Pancreas (tissue), 10 donors: ENCODE results near the gene UTY. TPM values are rescaled to one million over a fixed set of nuclear protein-coding genes. Genes with fewer than 3 reads are reported as not detected.

Source experiments
- ATAC-seq, 4 donors: fragments of 200-7000 bp; cut with Tn5 transposase; one replicate each; pipeline versions ENCODE4 v1.8.0 to v1.9.1; 2020; ENCODE audit warnings: mild to moderate bottlenecking in 4 of 4, moderate library complexity in 4 of 4
- DNase-seq, 6 donors: peaks; one replicate each; pipeline ENCODE4 v3.0.0-alpha.2; 2020
- FAIRE-seq: peaks from 2 replicates; lab custom pipeline; 2012; peaks lifted over from hg19 to GRCh38; lab: Jason Lieb, UNC
- H3K27ac ChIP-seq, 4 donors: fragments of 200-600 bp; sonication (generic); 1 replicate in 3 of 4; 2 replicates in 1 of 4; pipeline versions ENCODE4 v1.5.0 to v1.8.0; 2020
- H3K27me3 ChIP-seq, 4 donors: fragments of 200-600 bp; one replicate each; pipeline ENCODE4 v1.8.0; 2021
- H3K36me3 ChIP-seq, 3 donors: fragments of 200-600 bp; sonication (generic) in 1 of 3; one replicate each; pipeline versions ENCODE4 v1.5.0 to v1.8.0; 2020 to 2021
- H3K4me1 ChIP-seq, 3 donors: fragments of 200-600 bp; one replicate each; pipeline ENCODE4 v1.8.0; 2021
- H3K4me3 ChIP-seq, 4 donors: fragments of 200-600 bp; sonication (generic) in 2 of 4; one replicate each; pipeline versions ENCODE4 v1.5.0 to v1.8.0; 2020 to 2021
- H3K9me3 ChIP-seq, 4 donors: fragments of 200-600 bp; one replicate each; pipeline ENCODE4 v1.8.0; 2021
- CTCF ChIP-seq, 4 donors: fragments of 200-600 bp; sonication (generic) in 3 of 4; IDR thresholded peaks; one replicate each; pipeline versions ENCODE4 v1.5.0 to v1.8.0; 2021; ENCODE audit warnings: antibody characterized with exemption in 4 of 4
- WGBS, 2 donors: extraction: QIAGEN DNeasy Blood & Tissue Kit; methylation state at CpG; one replicate each; pipeline ENCODE4 v1.1.7; 2013; 5-methylcytosine and 5-hydroxymethylcytosine counted together
- intact Hi-C, 3 donors: fragments of 100-400 bp; cut with DNase I; formaldehyde crosslinking; loops; one replicate each; pipeline versions ENCODE4 v1.11.1 to v1.14.2; 2022
- polyA plus RNA-seq, 2 donors: library from polyadenylated mRNA; stranded (reverse); fragments of 200-250 nt; gene quantifications; one replicate each; pipeline ENCODE4 v1.2.3, GENCODE V29; 2013
- total RNA-seq, 6 donors: library from RNA; stranded (reverse); fragmentation: NEBNext Ultra II Directional in 4 of 6; extraction: Animal tissue kit (Norgen Biotek cat#: 25700) in 4 of 6; gene quantifications; one replicate each; pipeline versions ENCODE4 v1.2.1 to v1.2.4, GENCODE V29; 2021 to 2023
- donor health status: healthy with polysubstance abuse.
- donor health status: DM: no; HTN: no; CAD: no; lungs with moderate emphysema.
- donor health status: DM: no; HTN: no; CAD: no.
- donor health status: control.
- donor health status: control.
- donor health status: Bipolar disorder and iron deficiency.
- donor health status: DM: yes; HTN: yes; CAD: no.
- donor health status: DM: no; HTN: no; CAD: no.
- donor health status: DM: no; HTN: no; CAD: no.
- donor health status: DM: yes; HTN: yes; CAD: no.

The UTY gene
- total and polyA plus RNA-seq, 8 donors, result 0.09 to 12.0 (median 2.7) TPM; not detected in 5

DNA sequence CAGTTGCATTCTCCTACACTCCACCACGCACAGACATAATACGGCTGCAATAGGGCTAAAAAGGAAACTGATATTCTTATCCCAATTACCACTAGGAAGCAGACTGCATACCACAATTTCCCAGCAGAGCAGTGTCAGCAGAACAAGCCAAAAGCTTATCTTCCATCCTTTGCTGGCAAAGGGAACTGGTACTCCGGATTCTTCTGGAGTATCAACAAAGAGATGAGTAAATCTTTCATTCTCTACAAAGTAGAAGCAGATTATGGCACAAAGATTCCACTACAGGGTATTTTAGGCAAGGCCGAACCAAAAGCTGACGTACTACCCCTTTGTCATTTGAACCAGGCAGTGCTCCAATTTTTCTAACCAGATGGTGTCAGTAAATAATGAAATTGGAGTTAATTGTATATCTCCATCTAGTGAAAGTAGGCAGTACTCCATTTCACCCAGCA lies 56.5 kb downstream of the UTY start:
- no peaks in the 10 kb centered on the region for H3K27me3 ChIP-seq
- no peak for ATAC-seq

GRCh38 chrY:13416869-13417661 lies 62.8 kb downstream of the UTY start:
- Histone ChIP-seq H3K27me3 (no peaks in the 10 kb centered on the region), H3K36me3 (no peaks in the 10 kb centered on the region), H3K27ac (no peak overlapping the region), H3K4me1 (no peaks in the 10 kb centered on the region), H3K9me3 (no peaks in the 10 kb centered on the region), H3K4me3 (no peak overlapping the region)
- ATAC-seq (no peak), DNase-seq (no peak), FAIRE-seq (no peak)
- no peak for TF ChIP-seq CTCF (IDR thresholded peaks at IDR 0.05)
- WGBS, 2 donors, result 87% methylated on average over 6 of the region's 6 CpGs; no CpG with 5 or more reads in 1 of the 2 donors
- intact Hi-C loops, result no loop called here

More for the DNA sequence above, 56.5 kb downstream of the UTY start:
- Histone ChIP-seq H3K4me1 (no peaks in the 10 kb centered on the region), H3K36me3 (no peaks in the 10 kb centered on the region), H3K9me3 (no peaks in the 10 kb centered on the region), H3K4me3 (no peak overlapping the region), H3K27ac (no peak overlapping the region)
- no peak for TF ChIP-seq CTCF (IDR thresholded peaks at IDR 0.05)
- DNase-seq (no peak), FAIRE-seq (no peak)
- WGBS, 2 donors, result 51% methylated on average over 5 of the region's 5 CpGs; no CpG with 5 or more reads in 1 of the 2 donors
- intact Hi-C loops, result no loop called here

- FAIRE-seq, result no peak
- DNase-seq, result no peak
- no peak for TF ChIP-seq CTCF (IDR thresholded peaks at IDR 0.05)
- Histone ChIP-seq H3K27me3 (no peaks in the 10 kb centered on the region), H3K36me3 (no peaks in the 10 kb centered on the region), H3K4me3 (no peak overlapping the region), H3K4me1 (no peaks in the 10 kb centered on the region), H3K9me3 (no peaks in the 10 kb centered on the region), H3K27ac (no peak overlapping the region)
- intact Hi-C loops, result no loop called here
- ATAC-seq, result no peak
These were observed 64.3 kb downstream of the UTY start for GRCh38 chrY:13415556-13415955.

- no peak for TF ChIP-seq CTCF (IDR thresholded peaks at IDR 0.05)
- no peaks in the 10 kb centered on the region for H3K27me3 ChIP-seq
- H3K27ac ChIP-seq, result no peak overlapping the region
- intact Hi-C loops, result no loop called here
- ATAC-seq (no peak), FAIRE-seq (no peak), DNase-seq (no peak)
- no peaks in the 10 kb centered on the region for H3K4me1 ChIP-seq
- no peak overlapping the region for H3K4me3 ChIP-seq
- WGBS, 2 donors, result 41% methylated on average over 2 of the region's 2 CpGs; no CpG with 5 or more reads in 1 of the 2 donors
- no peaks in the 10 kb centered on the region for H3K36me3 ChIP-seq
- H3K9me3 ChIP-seq, result no peaks in the 10 kb centered on the region
These were observed 81.0 kb downstream of the UTY start for GRCh38 chrY:13398876-13399275.

DNA sequence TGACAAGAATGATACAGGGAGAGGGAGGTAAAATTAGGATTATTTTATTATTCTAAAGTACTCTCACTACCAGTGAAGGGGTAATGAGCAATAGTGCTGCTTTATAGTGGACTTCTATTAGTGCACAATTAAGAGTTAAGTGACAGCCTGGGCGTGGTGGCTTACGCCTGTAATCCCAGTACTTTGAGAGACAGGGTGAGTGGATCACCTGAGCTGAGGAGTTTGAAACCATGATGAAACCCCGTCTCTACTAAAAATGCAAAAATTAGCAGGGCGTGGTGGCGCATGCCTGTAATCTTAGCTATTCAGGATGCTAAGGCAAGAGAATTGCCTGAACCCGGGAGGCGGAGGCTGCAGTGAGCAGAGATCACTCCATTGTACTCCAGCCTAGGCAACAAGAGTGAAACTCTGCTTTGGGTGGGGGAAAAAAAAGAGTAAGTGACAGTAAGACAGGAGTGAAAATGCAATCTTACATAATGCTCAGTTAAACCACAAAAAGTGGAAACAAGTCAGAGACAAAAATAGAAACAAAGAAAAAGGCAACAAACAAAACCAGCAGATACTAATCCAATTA lies 98.6 kb downstream of the UTY start:
- DNase-seq (no peak), FAIRE-seq (no peak), ATAC-seq (no peak)
- no peak overlapping the region for H3K4me3 ChIP-seq
- no peak for TF ChIP-seq CTCF (IDR thresholded peaks at IDR 0.05)
- intact Hi-C loops, result no loop called here
- H3K27me3 ChIP-seq, result no peaks in the 10 kb centered on the region
- no peaks in the 10 kb centered on the region for H3K4me1 ChIP-seq
- no peaks in the 10 kb centered on the region for H3K36me3 ChIP-seq
- 95% methylated on average over 7 of the region's 7 CpGs; no CpG with 5 or more reads in 1 of the 2 donors for WGBS, 2 donors
- no peak overlapping the region for H3K27ac ChIP-seq
- no peaks in the 10 kb centered on the region for H3K9me3 ChIP-seq
